Activated CD4-positive, alpha-beta T cell treated with anti-CD3 and anti-CD28 coated beads, Interleukin-2, amount 10 ng/mL, durations not matched to agents 7 days and 5 days (primary cell): ENCODE data around the gene SIX5. TPM values are rescaled to one million over a fixed set of nuclear protein-coding genes. Genes with fewer than 3 reads are reported as not detected.

Experiments
- CTCF ChIA-PET: fragments of 350-600 bp; sonication (Branson Sonifier 250); formaldehyde crosslinking; loops from one replicate; lab custom pipeline; 2021; ENCODE audit warnings: antibody characterized with exemption; lab: Charles Lee
- POLR2A ChIA-PET: fragments of 350-600 bp; sonication (Branson Sonifier 250); formaldehyde crosslinking; loops from one replicate; lab custom pipeline; 2021; ENCODE audit warnings: antibody characterized with exemption; lab: Charles Lee
- DNase-seq: peaks from one replicate; pipeline ENCODE4 v3.0.0-alpha.2; 2020
- H3K27ac Mint-ChIP-seq: one replicate; pipeline ENCODE4 v1.8.0; 2021; ENCODE audit warnings: mild to moderate bottlenecking, moderate library complexity, mixed read lengths
- H3K27me3 Mint-ChIP-seq: one replicate; pipeline ENCODE4 v1.8.0; 2021; ENCODE audit warnings: mixed read lengths
- H3K36me3 Mint-ChIP-seq: one replicate; pipeline ENCODE4 v1.8.0; 2021; ENCODE audit warnings: low read depth, mixed read lengths
- H3K4me1 Mint-ChIP-seq: one replicate; pipeline ENCODE4 v1.8.0; 2021; ENCODE audit warnings: mixed read lengths
- H3K4me3 Mint-ChIP-seq: one replicate; pipeline ENCODE4 v1.8.0; 2021; ENCODE audit warnings: mild to moderate bottlenecking, moderate library complexity, mixed read lengths
- H3K9me3 Mint-ChIP-seq: one replicate; pipeline ENCODE4 v1.8.0; 2021; ENCODE audit warnings: mixed read lengths
- total RNA-seq, 2 experiments: library from RNA; stranded (reverse); gene quantifications; one replicate each; pipeline ENCODE4 v1.2.3, GENCODE V29; 2021

Gene SIX5
- total RNA-seq, 2 experiments from 2014 or later: 0.64 to 0.85 TPM

DNA sequence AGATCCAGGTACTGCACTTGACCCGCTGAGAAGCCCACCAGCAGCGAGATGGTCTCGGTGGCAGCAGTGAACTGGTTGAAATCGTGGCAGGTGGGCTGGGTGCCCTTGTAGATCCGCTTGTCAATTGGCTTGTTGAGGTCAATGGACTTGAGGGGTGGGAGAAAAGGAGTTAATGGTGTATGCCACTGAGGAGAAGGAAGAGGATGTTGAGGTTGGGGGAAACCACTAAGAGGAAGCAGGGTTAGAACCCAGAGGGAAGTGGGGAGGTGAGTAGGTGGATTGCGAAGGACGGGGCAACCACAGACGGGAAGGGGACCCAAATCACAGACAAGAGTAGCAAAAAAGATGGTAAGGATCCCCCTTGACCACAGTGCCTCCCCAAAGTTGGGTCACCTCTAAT, 21.9 kb upstream of the SIX5 start:
- Mint-ChIP-seq H3K4me3 (peak overlapping the region; percentile 83), H3K36me3 (peaks cover 32% of the 10 kb centered on the region), H3K27ac (no peak overlapping the region), H3K9me3 (no peaks in the 10 kb centered on the region), H3K4me1 (peaks cover 30% of the 10 kb centered on the region), H3K27me3 (peaks cover 43% of the 10 kb centered on the region)
- DNase-seq: peak; percentile 68
- ChIA-PET CTCF (interaction anchor here (0.6 to 5.1 kb wide), 4 partner anchors 12 to 26 kb away, joined by 3 to 34 read pairs (median 10); partner anchors contain the start of gene SIX5), POLR2A (no interaction called here)

DNA sequence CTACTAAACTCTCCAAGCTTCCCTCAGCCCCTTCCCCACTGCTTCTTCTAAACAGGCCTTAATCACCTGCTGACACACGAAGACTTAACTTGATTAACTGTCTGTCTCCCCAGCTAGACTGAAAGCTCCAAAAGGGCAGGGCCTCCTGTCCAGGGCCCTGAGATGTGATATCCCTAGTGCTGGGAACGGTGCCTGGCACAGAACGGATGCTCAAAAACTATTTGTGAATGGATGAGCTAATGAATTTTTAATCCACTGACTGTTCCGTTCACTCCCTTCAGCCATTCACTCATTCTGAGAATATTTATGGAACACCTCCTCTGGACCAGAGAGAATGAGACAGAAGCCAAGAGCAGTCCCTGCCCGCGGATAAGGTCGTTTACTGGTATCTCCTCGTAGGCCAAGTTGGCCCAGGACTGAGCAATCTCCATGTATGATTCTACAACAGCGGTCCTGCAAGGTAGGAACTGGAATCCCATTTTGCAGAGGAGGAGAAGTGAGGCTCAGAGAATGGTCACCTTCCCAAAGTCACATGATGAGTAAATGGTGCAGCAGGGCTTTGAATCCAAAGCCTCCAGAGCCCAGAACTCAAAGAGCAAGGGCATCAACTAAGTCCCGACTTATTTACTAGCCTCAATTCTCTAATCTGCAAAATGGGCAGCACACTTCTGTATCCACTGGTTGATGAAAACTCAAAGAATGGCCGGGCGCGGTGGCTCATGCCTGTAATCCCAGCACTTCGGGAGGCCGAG, 20.2 kb upstream of the SIX5 start:
- ChIA-PET CTCF (interaction anchor here (0.7 to 5.1 kb wide), 4 partner anchors 10 to 977 kb away, joined by 3 to 34 read pairs (median 6); partner anchors contain the start of gene SIX5), POLR2A (no interaction called here)
- H3K4me3 Mint-ChIP-seq: no peak overlapping the region
- H3K9me3 Mint-ChIP-seq: no peaks in the 10 kb centered on the region
- peaks cover 29% of the 10 kb centered on the region for H3K27me3 Mint-ChIP-seq
- no peak for DNase-seq
- peaks cover 32% of the 10 kb centered on the region for H3K36me3 Mint-ChIP-seq
- H3K4me1 Mint-ChIP-seq: peaks cover 30% of the 10 kb centered on the region
- no peak overlapping the region for H3K27ac Mint-ChIP-seq

DNA sequence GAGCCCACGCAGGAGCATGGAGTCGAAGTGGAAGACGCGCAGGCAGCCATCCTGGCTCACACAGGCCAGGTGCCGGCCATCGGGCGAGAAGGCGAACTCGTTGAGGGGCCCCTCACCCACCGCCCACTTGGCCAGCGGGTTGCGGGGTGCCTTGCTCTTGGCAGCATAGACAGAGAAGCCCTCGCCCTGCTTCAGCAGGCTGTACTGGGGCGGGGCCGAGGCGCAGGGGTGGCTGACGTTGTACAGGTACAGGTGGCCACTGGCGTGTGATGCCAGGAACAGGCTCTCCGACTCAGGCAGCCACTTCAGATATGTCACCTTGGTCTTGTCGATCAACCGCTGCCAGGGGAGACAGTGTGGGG, 17.5 kb upstream of the SIX5 start:
- Mint-ChIP-seq H3K9me3 (no peaks in the 10 kb centered on the region), H3K4me1 (peaks cover 12% of the 10 kb centered on the region), H3K27ac (no peak overlapping the region), H3K27me3 (peaks cover 18% of the 10 kb centered on the region), H3K36me3 (peaks cover 30% of the 10 kb centered on the region), H3K4me3 (no peak overlapping the region)
- CTCF ChIA-PET: interaction anchor here (0.9 to 1.6 kb wide), 3 partner anchors 12 to 30 kb away, joined by 3 to 4 read pairs (median 4); partner anchors contain the start of gene SIX5
- POLR2A ChIA-PET: no interaction called here
- DNase-seq: no peak

DNA sequence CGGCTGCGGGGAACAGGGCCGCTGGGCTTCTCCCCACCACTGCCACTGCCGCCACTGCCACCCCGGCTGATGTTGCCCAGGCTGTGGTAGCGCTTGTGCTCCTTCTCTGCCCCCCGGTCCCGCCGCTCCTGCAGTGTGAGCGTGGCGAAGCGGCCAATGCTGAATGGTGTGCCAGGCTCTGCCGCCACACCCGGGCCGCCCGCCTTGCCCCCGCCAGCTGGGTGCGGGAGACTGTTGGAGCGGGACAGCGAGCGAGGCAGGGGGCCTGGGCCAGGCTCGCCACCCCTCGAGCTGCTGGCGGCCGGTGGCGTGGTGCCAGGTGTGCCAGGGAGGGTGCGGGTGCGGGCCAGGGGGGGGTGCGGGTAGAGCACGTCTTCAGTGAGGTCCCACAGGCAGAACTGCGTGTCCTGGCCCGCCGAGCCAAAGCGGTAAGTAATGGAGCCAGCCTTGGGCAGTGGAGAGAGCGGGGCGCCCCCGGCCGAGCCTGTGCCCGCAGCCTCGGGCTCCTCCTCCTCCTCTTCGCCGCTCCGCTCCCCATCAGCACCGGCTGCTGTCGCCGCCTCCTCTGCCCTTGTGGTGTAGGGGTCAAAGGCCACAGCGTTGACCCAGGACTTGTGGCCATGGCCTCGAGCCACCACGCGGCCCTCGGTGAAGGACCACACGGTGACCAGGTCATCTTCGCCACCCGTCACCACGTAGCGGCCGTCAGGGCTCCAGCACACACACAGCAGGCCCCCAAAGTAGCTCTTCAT, 16.9 kb upstream of the SIX5 start:
- no peaks in the 10 kb centered on the region for H3K9me3 Mint-ChIP-seq
- H3K27ac Mint-ChIP-seq: no peak overlapping the region
- CTCF ChIA-PET: interaction anchor here (1.6 kb wide), 1 partner anchor 31 kb away, joined by 4 read pairs; no protein-coding TSS in a partner anchor

GRCh38 chr19:45785097-45785496, 16.0 kb upstream of the SIX5 start:
- CTCF ChIA-PET: interaction anchor here (0.7 to 0.9 kb wide), 2 partner anchors 14 to 29 kb away, joined by 3 read pairs; no protein-coding TSS in a partner anchor
- no peaks in the 10 kb centered on the region for H3K4me1 Mint-ChIP-seq
- peaks cover 28% of the 10 kb centered on the region for H3K36me3 Mint-ChIP-seq
- H3K9me3 Mint-ChIP-seq: no peaks in the 10 kb centered on the region
- H3K4me3 Mint-ChIP-seq: no peak overlapping the region
- POLR2A ChIA-PET: interaction anchor here (0.6 kb wide), 1 partner anchor 28 kb away, joined by 3 read pairs; no protein-coding TSS in a partner anchor
- H3K27ac Mint-ChIP-seq: no peak overlapping the region
- H3K27me3 Mint-ChIP-seq: peaks cover 27% of the 10 kb centered on the region
- no peak for DNase-seq

More for the DNA sequence above, 16.9 kb upstream of the SIX5 start:
- Mint-ChIP-seq H3K27me3 (peaks cover 20% of the 10 kb centered on the region), H3K36me3 (peaks cover 30% of the 10 kb centered on the region), H3K4me1 (peaks cover 6% of the 10 kb centered on the region), H3K4me3 (no peak overlapping the region)
- DNase-seq: no peak
- POLR2A ChIA-PET: no interaction called here

DNA sequence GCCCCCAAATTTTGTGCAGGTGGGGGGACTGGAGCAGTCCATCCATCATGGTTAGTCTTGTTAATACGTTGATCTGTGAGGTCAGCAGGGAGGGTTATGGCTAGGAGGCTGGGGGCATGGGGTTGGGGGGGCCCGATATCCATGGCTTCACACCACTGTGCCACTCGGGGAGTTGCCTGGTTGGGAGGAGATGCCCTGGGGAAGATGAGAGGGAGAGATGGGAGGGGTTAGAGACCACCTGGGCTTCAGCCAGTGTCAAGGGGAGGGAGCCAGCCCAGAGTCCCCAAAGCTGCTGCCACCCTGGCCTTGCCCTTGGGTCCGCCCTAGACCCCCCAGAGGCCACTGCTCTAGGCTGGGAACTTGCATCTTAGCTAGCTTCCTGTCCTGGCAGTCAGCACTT, 15.0 kb upstream of the SIX5 start:
- Mint-ChIP-seq H3K4me1 (peaks cover 8% of the 10 kb centered on the region), H3K27ac (no peak overlapping the region), H3K4me3 (no peak overlapping the region), H3K36me3 (peaks cover 23% of the 10 kb centered on the region), H3K27me3 (peaks cover 31% of the 10 kb centered on the region), H3K9me3 (no peaks in the 10 kb centered on the region)
- CTCF ChIA-PET: interaction anchor here (2.6 kb wide), 1 partner anchor 14 kb away, joined by 9 read pairs; no protein-coding TSS in a partner anchor
- DNase-seq: no peak
- POLR2A ChIA-PET: no interaction called here

DNA sequence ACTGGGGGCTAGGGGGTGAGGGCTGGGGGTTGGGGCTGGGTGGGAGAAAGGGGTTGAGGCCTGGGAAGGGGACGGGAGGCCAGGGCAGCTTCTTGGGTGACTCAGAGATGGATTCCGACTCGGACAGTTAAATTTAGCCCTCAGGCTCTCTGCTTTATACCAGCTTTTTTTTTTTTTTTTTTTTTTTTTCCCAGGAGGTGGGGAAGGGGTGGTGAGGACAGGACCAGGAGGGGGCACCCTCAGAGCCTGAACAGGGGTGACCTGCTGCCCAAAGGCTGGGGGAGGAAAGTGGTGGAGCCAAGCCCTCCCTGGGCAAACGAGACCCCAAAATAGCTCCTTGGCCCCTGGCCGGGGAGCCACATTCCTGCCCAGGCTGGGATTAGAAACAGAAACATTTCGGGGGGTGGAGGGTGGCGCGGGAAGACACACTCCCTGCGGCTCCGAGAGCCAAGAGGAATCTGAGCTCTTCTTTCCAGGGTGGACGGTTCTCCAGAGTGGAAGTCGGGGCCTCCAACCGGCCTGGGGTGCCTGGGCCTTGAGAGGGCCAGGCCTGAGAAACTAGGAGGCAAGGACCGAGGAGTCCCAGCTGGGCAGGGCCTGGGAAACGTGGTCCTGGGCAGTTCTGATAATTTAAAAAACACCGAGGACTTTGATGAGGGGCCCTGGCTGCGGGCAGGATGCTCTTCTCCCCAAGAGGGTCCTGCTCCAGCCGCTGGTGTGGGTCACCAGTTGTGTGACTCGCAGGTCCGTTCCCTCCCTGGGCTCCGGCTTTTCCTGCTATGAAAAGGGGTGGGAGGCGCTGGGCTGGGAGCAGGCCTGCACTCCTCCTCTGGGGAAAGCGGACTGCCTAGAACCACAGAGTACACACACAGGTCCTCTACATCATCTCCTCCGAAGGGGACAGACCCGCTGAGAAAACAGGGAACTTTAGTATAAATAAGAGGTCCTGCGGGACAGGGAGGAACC, 14.1 kb upstream of the SIX5 start:
- POLR2A ChIA-PET: no interaction called here
- H3K27me3 Mint-ChIP-seq: peaks cover 25% of the 10 kb centered on the region
- no peak for DNase-seq
- H3K36me3 Mint-ChIP-seq: peaks cover 17% of the 10 kb centered on the region
- CTCF ChIA-PET: interaction anchor here (1.5 to 3.0 kb wide), 3 partner anchors 13 to 34 kb away, joined by 7 to 9 read pairs (median 9); partner anchors contain the start of gene SIX5
- peaks cover 15% of the 10 kb centered on the region for H3K4me1 Mint-ChIP-seq
- H3K9me3 Mint-ChIP-seq: no peaks in the 10 kb centered on the region
- H3K4me3 Mint-ChIP-seq: no peak overlapping the region
- no peak overlapping the region for H3K27ac Mint-ChIP-seq

DNA sequence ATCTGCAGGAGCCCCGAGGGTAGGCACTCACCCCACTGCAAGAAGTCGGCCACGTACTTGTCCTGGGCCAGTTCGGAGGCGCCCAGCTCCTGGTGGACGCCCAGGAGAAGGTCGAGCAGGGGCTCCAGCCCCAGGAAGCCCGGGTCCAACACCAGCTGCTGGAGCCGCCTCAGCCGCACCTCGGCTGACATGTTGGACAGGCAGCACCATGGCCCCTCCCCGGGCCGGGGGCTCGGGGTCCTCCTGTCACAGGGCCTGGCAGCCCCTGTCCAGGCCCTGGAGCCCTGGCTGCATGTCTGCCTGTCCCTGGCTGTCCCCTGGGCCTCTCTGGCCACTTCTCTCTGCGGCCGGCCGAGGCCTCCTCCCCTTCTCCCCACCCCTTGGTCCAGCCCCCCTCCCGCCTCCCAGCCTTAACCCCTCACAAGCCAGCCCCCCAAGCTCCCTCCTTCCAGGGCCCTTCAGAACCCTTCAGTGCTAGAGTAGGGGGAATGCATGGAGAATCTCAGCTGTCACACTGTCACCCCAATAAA, 13.2 kb upstream of the SIX5 start, which contains the start of gene DMPK:
Gene DMPK (minus strand): TSS at position 329 of the 530 bp plus-strand sequence. CDS start 138 bp downstream, at position 191.
- Mint-ChIP-seq H3K9me3 (no peaks in the 10 kb centered on the region), H3K4me3 (no peak within 1 kb of the TSS), H3K27ac (no peak within 1 kb of the TSS), H3K27me3 (peaks cover 17% of the 10 kb centered on the region), H3K4me1 (peaks cover 15% of the 10 kb centered on the region), H3K36me3 (peaks cover 12% of the 10 kb centered on the region)
- ChIA-PET CTCF (interaction anchor here (1.5 to 3.0 kb wide), 3 partner anchors 12 to 34 kb away, joined by 7 to 9 read pairs (median 9); partner anchors contain the start of gene SIX5), POLR2A (no interaction called here)
- no peak for DNase-seq

DNA sequence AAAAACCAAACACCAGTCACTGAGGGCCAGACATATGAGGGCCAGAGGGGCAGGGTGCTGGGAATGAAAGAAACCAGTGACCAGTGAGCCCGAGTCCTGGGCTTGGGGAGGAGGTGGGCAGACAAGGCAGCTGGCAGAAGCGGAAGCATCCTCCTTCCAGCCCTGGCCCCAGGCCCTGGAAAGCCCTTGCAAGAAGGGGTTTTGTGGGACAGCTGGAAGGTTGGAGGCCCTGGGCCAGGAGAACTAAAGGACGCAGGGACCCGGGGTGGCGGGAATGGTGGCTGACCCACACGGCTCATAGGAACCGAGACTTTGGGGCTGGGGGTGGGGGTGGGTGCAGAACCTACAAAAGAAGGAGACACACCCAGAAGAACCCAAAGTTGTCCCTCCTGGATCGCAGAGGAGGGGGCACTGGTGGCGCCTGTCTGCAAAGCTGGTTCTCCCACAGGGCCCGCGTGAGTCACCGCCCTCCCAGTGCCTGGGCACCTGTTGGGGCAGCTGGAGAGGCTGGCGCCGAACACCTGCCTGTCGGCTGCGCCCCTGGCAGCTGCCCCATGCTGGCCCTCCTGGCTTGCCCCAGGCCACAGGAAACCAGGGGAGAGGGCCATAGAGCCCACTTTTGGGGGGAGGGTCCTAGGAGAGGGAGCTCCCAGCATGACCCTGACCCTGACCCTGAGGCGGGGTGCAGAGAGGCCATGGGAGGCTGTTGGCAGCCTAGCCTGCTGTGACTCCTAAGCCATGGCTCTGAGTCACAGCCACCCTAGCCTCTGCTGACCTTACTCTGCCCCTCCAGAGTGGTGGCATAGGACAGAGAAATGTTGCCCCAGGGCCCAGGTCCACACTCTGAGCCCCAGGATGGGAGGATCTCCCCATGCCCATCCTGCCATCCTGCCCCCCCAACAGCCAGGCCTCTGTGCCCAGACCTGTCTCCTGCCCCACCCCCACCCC, 12.4 kb upstream of the SIX5 start:
- Mint-ChIP-seq H3K36me3 (peaks cover 11% of the 10 kb centered on the region), H3K4me3 (no peak overlapping the region), H3K27ac (no peak overlapping the region), H3K27me3 (peaks cover 17% of the 10 kb centered on the region), H3K4me1 (peaks cover 15% of the 10 kb centered on the region), H3K9me3 (no peaks in the 10 kb centered on the region)
- POLR2A ChIA-PET: no interaction called here
- CTCF ChIA-PET: interaction anchor here (0.7 to 3.0 kb wide), 4 partner anchors 11 to 35 kb away, joined by 3 to 9 read pairs (median 5); partner anchors contain the start of gene SIX5
- DNase-seq: no peak

- CTCF ChIA-PET: interaction anchor here (0.6 to 3.0 kb wide), 4 partner anchors 10 to 36 kb away, joined by 3 to 7 read pairs (median 4); partner anchors contain the start of gene SIX5
- Mint-ChIP-seq H3K9me3 (no peaks in the 10 kb centered on the region), H3K4me3 (no peak overlapping the region), H3K27ac (no peak overlapping the region), H3K4me1 (peaks cover 15% of the 10 kb centered on the region), H3K36me3 (peaks cover 9% of the 10 kb centered on the region), H3K27me3 (peaks cover 17% of the 10 kb centered on the region)
- DNase-seq: no peak
- POLR2A ChIA-PET: interaction anchor here (0.5 kb wide), 1 partner anchor 11 kb away, joined by 3 read pairs; the partner anchor contains the start of gene SIX5
Measured at GRCh38 chr19:45780448-45781213, 11.6 kb upstream of the SIX5 start.
